ENCODE measurements around the gene HYOU1.
"Not testable (repeated sequence)": the region's sequence is repeated elsewhere in the genome, so short reads cannot be mapped to it uniquely, and the experiment has no call there.

The HYOU1 gene

GRCh38 chr11:119041821-119042514, 15.0 kb downstream of the HYOU1 start:
- no peak for DNase-seq (ENCODE audit: low spot score)

- not testable (repeated sequence) for DNase-seq (ENCODE audit: low spot score)
These were observed 17.5 kb downstream of the HYOU1 start for GRCh38 chr11:119039471-119039870.

GRCh38 chr11:119038884-119039283, 18.1 kb downstream of the HYOU1 start:
- no peak for DNase-seq (ENCODE audit: low spot score)

GRCh38 chr11:119034813-119035212, 22.2 kb downstream of the HYOU1 start:
- no peak for DNase-seq (ENCODE audit: low spot score)

GRCh38 chr11:119033421-119033820, 23.6 kb downstream of the HYOU1 start:
- not testable (repeated sequence) for DNase-seq (ENCODE audit: low spot score)

GRCh38 chr11:119031912-119032280, 25.1 kb downstream of the HYOU1 start:
- no peak for DNase-seq (ENCODE audit: low spot score)

- DNase-seq (ENCODE audit: low spot score): peak; percentile 94
These were observed 26.5 kb downstream of the HYOU1 start, which contains the start of gene SLC37A4 for GRCh38 chr11:119030329-119031047. SLC37A4 (minus strand) TSS chr11:119030877.

- DNase-seq (ENCODE audit: low spot score): no peak
These were observed 27.0 kb downstream of the HYOU1 start for GRCh38 chr11:119030029-119030328.

- no peak for DNase-seq (ENCODE audit: low spot score)
These were observed 27.5 kb downstream of the HYOU1 start for GRCh38 chr11:119029340-119030028.

GRCh38 chr11:119029069-119029339, 28.0 kb downstream of the HYOU1 start:
- DNase-seq (ENCODE audit: low spot score): no peak

- DNase-seq (ENCODE audit: low spot score): no peak
These were observed 28.5 kb downstream of the HYOU1 start for GRCh38 chr11:119028346-119029068.

GRCh38 chr11:119027561-119028345, 29.3 kb downstream of the HYOU1 start:
- no peak for DNase-seq (ENCODE audit: low spot score)

- DNase-seq (ENCODE audit: low spot score): no peak
These were observed 30.0 kb downstream of the HYOU1 start for GRCh38 chr11:119026970-119027369.

GRCh38 chr11:119025978-119026766, 30.8 kb downstream of the HYOU1 start:
- no peak for DNase-seq (ENCODE audit: low spot score)

GRCh38 chr11:119025541-119025940, 31.5 kb downstream of the HYOU1 start:
- DNase-seq (ENCODE audit: low spot score): no peak

- no peak for DNase-seq (ENCODE audit: low spot score)
These were observed 31.9 kb downstream of the HYOU1 start for GRCh38 chr11:119025099-119025473.

GRCh38 chr11:119024430-119025098, 32.4 kb downstream of the HYOU1 start:
- DNase-seq (ENCODE audit: low spot score): no peak

- no peak for DNase-seq (ENCODE audit: low spot score)
These were observed 33.3 kb downstream of the HYOU1 start for GRCh38 chr11:119023741-119024140.

- DNase-seq (ENCODE audit: low spot score): no peak
These were observed 35.4 kb downstream of the HYOU1 start for GRCh38 chr11:119021631-119022030.

GRCh38 chr11:119019996-119020395, 37.0 kb downstream of the HYOU1 start:
- DNase-seq (ENCODE audit: low spot score): no peak
